Tibial artery (tissue), 4 donors: ENCODE results near the gene VAMP5.

ENCODE experiments used
- DNase-seq, 2 donors: peaks; one replicate each; pipeline ENCODE4 v3.0.0-alpha.2; 2019
- H3K27ac ChIP-seq, 2 donors: fragments of 200-600 bp; sonication (generic) in 1 of 2; 1 replicate in 1 of 2; 2 replicates in 1 of 2; pipeline ENCODE4 v1.5.1; 2018 to 2019; ENCODE audit warnings: mild to moderate bottlenecking in 1 of 2
- H3K27me3 ChIP-seq, 2 donors: fragments of 200-600 bp; sonication (generic) in 1 of 2; one replicate each; pipeline versions ENCODE4 v1.5.1 to v1.6.0; 2016 to 2019
- H3K36me3 ChIP-seq, 3 donors: fragments of 200-600 bp; sonication (generic) in 2 of 3; one replicate each; pipeline ENCODE4 v1.5.1; 2016 to 2019; ENCODE audit warnings: mild to moderate bottlenecking in 2 of 3
- H3K4me1 ChIP-seq, 4 donors: fragments of 200-600 bp; sonication (generic) in 2 of 4; 1 replicate in 3 of 4; 2 replicates in 1 of 4; pipeline ENCODE4 v1.5.1; 2016 to 2019
- H3K4me3 ChIP-seq, 2 donors: fragments of 200-600 bp; sonication (generic) in 1 of 2; 1 replicate in 1 of 2; 2 replicates in 1 of 2; pipeline ENCODE4 v1.5.1; 2018 to 2019; ENCODE audit warnings: mild to moderate bottlenecking in 2 of 2
- H3K9me3 ChIP-seq, 3 donors: fragments of 200-600 bp; sonication (generic) in 1 of 3; one replicate each; pipeline ENCODE4 v1.5.1; 2016 to 2019
- intact Hi-C: fragments of 100-400 bp; cut with DNase I; formaldehyde crosslinking; loops from one replicate; pipeline ENCODE4 v1.15.0; 2023; ENCODE audit warnings: low total_unique reads
- TF ChIP-seq, protein P1 (sequence below), 2 experiments: fragments of 200-600 bp in 1 of 2; fragments of 450-650 bp in 1 of 2; IDR thresholded peaks; one replicate each; pipeline ENCODE4 v1.5.1; 2017 to 2019; ENCODE audit warnings: antibody characterized with exemption in 2 of 2, mild to moderate bottlenecking in 1 of 2, moderate library complexity in 1 of 2

The VAMP5 gene

DNA sequence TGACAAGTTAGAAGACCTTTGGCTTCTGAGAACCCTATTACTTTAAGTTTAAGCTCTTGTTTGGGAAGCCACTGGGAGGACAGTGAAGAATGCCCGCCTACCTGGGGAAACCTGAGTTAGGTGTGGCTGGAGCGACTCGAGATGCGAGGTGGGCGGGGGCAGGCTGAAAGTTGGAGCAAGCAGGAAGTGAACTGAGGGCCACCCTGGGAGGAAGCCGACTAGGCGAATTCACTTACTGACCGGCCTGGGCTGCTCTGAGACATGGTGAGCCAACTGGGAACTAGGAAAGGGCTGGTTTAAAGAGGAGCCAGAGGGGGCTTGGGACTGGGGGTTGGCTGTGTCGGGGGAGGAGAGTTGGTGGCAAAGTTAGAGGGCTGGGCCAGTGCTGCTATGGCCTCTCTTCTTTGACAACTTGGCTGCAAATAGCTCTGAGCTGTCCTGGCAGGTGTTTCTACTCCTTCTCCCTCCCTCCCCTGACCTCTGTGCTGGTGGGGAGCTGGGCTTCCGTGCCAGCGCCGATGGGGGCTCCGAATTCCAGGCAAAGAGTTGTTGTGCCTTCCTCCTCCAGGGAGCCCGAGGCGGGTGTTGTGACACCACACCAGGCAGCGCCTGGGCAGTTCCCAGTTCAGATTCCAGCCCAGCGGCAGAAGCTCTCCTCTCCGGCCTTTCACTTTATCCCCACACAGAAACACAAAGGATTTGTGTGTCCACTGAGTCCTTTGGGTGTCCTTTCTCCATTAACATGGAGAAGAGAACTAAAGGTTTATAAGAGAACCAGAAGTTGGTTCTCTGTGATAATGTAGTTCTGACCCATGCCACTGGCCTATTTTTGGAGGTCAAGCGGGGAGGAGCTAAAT is 6.6 kb upstream of the VAMP5 start, which contains the start of gene VAMP8:
TSS of gene VAMP8 (plus strand) at position 201 of the 857 bp plus-strand sequence. CDS start at position 262, 61 bp downstream.
- peak in 1 of 2 donors; percentile 57 for DNase-seq
- TF ChIP-seq, protein P1, sequence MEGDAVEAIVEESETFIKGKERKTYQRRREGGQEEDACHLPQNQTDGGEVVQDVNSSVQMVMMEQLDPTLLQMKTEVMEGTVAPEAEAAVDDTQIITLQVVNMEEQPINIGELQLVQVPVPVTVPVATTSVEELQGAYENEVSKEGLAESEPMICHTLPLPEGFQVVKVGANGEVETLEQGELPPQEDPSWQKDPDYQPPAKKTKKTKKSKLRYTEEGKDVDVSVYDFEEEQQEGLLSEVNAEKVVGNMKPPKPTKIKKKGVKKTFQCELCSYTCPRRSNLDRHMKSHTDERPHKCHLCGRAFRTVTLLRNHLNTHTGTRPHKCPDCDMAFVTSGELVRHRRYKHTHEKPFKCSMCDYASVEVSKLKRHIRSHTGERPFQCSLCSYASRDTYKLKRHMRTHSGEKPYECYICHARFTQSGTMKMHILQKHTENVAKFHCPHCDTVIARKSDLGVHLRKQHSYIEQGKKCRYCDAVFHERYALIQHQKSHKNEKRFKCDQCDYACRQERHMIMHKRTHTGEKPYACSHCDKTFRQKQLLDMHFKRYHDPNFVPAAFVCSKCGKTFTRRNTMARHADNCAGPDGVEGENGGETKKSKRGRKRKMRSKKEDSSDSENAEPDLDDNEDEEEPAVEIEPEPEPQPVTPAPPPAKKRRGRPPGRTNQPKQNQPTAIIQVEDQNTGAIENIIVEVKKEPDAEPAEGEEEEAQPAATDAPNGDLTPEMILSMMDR (IDR thresholded peaks at IDR 0.05): no peak
- Histone ChIP-seq H3K9me3 (no peaks in the 10 kb centered on the region), H3K36me3 (peaks cover 0 to 7% (median 0%) of the 10 kb centered on the region in 3 donors), H3K4me3 (peak within 1 kb of the TSS; percentile 27 to 33), H3K27ac (peak within 1 kb of the TSS; percentile 50 to 55), H3K4me1 (peaks cover 0 to 23% (median 10%) of the 10 kb centered on the region in 4 donors), H3K27me3 (no peaks in the 10 kb centered on the region)
- intact Hi-C loops: no loop called here

DNA sequence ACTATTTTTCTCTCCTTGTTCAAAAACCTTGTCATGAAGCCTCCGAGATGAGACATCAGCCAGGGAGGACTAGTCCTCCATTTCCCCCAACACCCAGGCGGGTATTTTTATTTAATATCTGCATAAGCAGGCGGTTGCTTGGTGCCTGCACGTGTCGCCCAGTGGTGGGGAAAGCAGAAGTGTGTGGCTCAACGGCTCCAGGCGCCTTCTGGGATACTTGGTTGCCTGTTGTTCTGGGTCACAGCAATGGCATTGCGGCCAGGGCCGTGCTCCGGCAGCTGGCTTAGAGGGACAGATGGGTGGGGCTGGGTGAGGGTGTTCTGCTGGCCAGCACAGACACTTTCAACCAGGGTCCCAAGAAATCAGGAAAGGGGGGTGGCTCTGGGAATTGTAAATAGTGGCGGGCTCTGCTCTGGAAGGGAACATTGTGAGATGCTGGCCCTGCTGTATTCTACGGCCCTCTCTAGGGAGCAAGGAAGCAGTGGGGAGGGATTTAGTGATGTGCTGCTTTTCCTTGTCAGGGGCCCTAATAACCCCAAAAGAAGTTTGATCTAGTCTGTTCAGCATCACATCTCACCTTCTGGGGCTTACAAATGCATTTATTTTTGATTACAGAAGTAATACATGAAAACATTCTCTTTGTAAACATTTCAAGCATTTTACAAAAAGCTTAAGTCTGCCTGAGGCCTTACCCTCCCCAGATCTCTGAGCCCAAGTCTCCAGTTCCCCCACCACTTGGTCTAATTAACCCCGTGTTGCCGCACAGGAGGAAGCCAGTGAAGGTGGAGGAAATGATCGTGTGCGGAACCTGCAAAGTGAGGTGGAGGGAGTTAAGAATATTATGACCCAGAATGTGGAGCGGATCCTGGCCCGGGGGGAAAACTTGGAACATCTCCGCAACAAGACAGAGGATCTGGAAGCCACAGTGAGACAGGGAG is 5.7 kb upstream of the VAMP5 start:
- Histone ChIP-seq H3K4me1 (peaks cover 0 to 23% (median 10%) of the 10 kb centered on the region in 4 donors), H3K27me3 (no peaks in the 10 kb centered on the region), H3K36me3 (peaks cover 0 to 7% (median 0%) of the 10 kb centered on the region in 3 donors), H3K4me3 (peak overlapping the region; percentile 27 to 33), H3K9me3 (no peaks in the 10 kb centered on the region), H3K27ac (peak overlapping the region; percentile 50 to 55)
- intact Hi-C loops: no loop called here
- DNase-seq: peak; percentile 73 to 80
- TF ChIP-seq, protein P1 (IDR thresholded peaks at IDR 0.05): no peak

DNA sequence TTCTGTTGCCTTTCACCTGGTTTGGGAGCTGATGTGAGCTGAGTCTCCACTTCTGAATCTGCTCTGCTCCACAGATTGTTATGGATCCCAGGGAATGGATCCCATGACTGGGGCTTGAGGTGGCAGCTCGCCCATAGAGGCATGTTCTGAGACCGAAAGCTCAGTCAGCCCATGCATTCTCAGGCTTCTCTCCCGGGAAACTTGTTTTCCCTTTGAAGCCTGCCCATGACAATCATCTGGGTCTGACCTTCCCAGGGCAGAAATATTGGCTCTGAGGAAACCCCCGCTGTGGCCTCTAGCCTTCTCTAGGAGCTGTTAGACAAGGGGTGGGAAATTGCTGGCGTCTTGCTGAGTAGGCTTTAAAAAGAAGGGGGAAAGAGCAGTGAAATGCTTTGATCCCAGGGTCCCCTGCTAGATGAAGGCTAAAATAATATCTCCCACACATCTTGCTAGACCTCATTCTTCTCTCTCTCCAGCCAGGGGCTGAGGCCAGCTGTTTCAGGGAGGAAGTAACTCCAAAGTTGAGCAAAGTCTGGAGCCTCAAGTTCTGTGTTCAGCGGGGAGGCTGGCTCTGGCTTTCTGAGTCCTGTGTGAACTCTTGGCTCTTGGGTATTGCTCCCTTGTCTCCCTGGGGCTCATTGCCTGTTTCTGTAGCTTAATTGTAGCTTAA is 4.8 kb upstream of the VAMP5 start:
- H3K36me3 ChIP-seq: peaks cover 0 to 7% (median 0%) of the 10 kb centered on the region in 3 donors
- intact Hi-C loops: no loop called here
- H3K27me3 ChIP-seq: no peaks in the 10 kb centered on the region
- peak in 1 of 2 donors; percentile 68 for DNase-seq
- H3K4me1 ChIP-seq: peaks cover 0 to 26% (median 10%) of the 10 kb centered on the region in 4 donors
- TF ChIP-seq, protein P1 (IDR thresholded peaks at IDR 0.05): no peak
- H3K4me3 ChIP-seq: no peak overlapping the region
- peak overlapping the region; percentile 50 to 55 for H3K27ac ChIP-seq
- no peaks in the 10 kb centered on the region for H3K9me3 ChIP-seq

DNA sequence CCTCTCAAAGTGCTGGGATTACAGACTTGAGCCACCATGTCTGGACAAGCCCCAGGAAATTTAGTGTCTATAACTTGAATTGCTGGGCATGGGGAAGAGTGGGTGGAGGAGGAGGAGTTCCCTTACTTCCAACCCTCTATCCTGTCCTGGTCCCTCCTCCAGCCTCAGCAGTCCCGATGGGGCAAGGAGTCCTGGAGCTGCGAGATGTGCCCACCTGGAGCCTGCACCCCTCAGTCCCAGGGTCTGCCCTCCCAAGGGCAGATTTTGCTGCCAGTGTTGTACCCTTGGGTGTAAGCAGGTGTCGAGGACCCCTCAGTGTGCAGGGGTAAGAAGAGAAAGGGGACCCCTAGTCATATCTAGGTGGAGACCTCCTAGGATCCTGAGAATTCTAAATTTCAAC is 4.0 kb upstream of the VAMP5 start:
- Histone ChIP-seq H3K9me3 (no peaks in the 10 kb centered on the region), H3K27ac (peak overlapping the region in 1 of 2 donors; percentile 50), H3K27me3 (no peaks in the 10 kb centered on the region), H3K4me3 (no peak overlapping the region), H3K4me1 (peaks cover 0 to 34% (median 17%) of the 10 kb centered on the region in 4 donors), H3K36me3 (peaks cover 0 to 7% (median 0%) of the 10 kb centered on the region in 3 donors)
- intact Hi-C loops: no loop called here
- TF ChIP-seq, protein P1 (IDR thresholded peaks at IDR 0.05): no peak
- DNase-seq: no peak

DNA sequence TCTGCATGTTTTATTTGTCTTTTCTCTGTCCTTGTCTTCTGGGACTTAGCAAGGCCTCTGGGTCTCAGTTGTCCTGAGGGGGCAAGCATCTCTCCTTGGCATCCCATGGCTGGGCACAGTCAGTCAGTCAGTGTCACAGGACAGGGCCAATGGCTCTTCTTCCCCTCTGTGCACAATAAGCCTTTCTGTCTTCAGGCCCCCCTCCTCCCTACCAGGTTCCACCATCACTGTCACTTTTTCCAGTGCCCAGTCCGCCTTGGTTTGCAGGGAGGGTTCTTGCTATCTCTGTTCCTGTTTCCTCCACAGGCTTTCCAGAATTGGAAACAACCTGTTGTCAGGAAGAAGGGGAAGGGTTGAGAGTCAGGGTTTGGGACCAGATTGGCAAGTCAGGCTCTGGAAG is 1.7 kb upstream of the VAMP5 start:
- intact Hi-C loops: no loop called here
- H3K27ac ChIP-seq: no peak overlapping the region
- no peak for DNase-seq

More for the DNA sequence above, 1.7 kb upstream of the VAMP5 start:
- H3K4me1 ChIP-seq: peaks cover 0 to 51% (median 21%) of the 10 kb centered on the region in 4 donors
- TF ChIP-seq, protein P1 (IDR thresholded peaks at IDR 0.05): no peak
- H3K27me3 ChIP-seq: no peaks in the 10 kb centered on the region
- no peaks in the 10 kb centered on the region for H3K9me3 ChIP-seq
- H3K4me3 ChIP-seq: no peak overlapping the region
- peaks cover 0 to 7% (median 0%) of the 10 kb centered on the region in 3 donors for H3K36me3 ChIP-seq
